K562 (cell line): ENCODE measurements around the gene LINS1. TPM values are rescaled to one million over a fixed set of nuclear protein-coding genes. Genes with fewer than 3 reads are reported as not detected.

Experiments used
- CBFA2T2 ChIP-seq: fragments of 450-650 bp; conservative IDR thresholded peaks from 2 replicates; pipeline ENCODE4 v1.6.1; 2017; ENCODE audit warnings: mild to moderate bottlenecking
- COPS2 ChIP-seq: fragments of 450-650 bp; conservative IDR thresholded peaks from 2 replicates; pipeline ENCODE4 v1.6.1; 2016; ENCODE audit warnings: mild to moderate bottlenecking, moderate library complexity
- DPF2 ChIP-seq: fragments of 450-650 bp; IDR thresholded peaks from 2 replicates; pipeline ENCODE4 v1.6.1; 2016
- E2F6 ChIP-seq, 2 experiments: IDR thresholded peaks; 2 replicates each; pipeline ENCODE4 v1.6.1; 2011; ENCODE audit warnings: borderline replicate concordance in 1 of 2, control low read depth in 1 of 2, low read depth in 1 of 2, low read length in 1 of 2, mild to moderate bottlenecking in 1 of 2, mixed read lengths in 1 of 2, moderate library complexity in 1 of 2; ENCODE audit not compliant: insufficient read depth in 1 of 2, insufficient read length in 1 of 2, poor library complexity in 1 of 2, severe bottlenecking in 1 of 2; ENCODE audit errors: extremely low read depth in 1 of 2
- EP300 ChIP-seq: IDR thresholded peaks from 2 replicates; pipeline ENCODE4 v1.6.1; 2012; ENCODE audit warnings: low read length, improper control_type of control experiment
- ILK ChIP-seq: fragments of 450-650 bp; IDR thresholded peaks from 2 replicates; pipeline ENCODE4 v1.6.1; 2016; ENCODE audit warnings: missing genetic modification characterization, low read depth, mild to moderate bottlenecking, missing compliant biosample characterization, moderate library complexity, borderline replicate concordance
- JUN ChIP-seq, 2 experiments: sonication (generic) in 1 of 2; formaldehyde crosslinking in 1 of 2; IDR thresholded peaks; 2 replicates each; pipeline versions ENCODE4 v1.6.1 to v1.8.0; 2012 to 2022; ENCODE audit warnings: borderline replicate concordance in 2 of 2, mild to moderate bottlenecking in 2 of 2, improper control_type of control experiment in 1 of 2, low read depth in 1 of 2, low read length in 1 of 2, missing genetic modification reagents in 1 of 2
- KDM1A ChIP-seq, 2 experiments: fragments of 450-650 bp; IDR thresholded peaks; 2 replicates each; pipeline ENCODE4 v1.6.1; 2016; ENCODE audit warnings: mild to moderate bottlenecking in 2 of 2
- MNT ChIP-seq, 2 experiments: fragments of 450-650 bp; conservative IDR thresholded peaks; 2 replicates each; pipeline ENCODE4 v1.6.1; 2017; ENCODE audit warnings: mild to moderate bottlenecking in 2 of 2, moderate library complexity in 2 of 2
- NBN ChIP-seq: fragments of 450-650 bp; IDR thresholded peaks from 2 replicates; pipeline ENCODE4 v1.6.1; 2016; ENCODE audit warnings: low read depth, mild to moderate bottlenecking
- PKNOX1 ChIP-seq: fragments of 450-650 bp; IDR thresholded peaks from 2 replicates; pipeline ENCODE4 v1.6.1; 2016
- POLR2A ChIP-seq: fragments of 450-650 bp; conservative IDR thresholded peaks from 2 replicates; pipeline ENCODE4 v1.6.1; 2016
- PURB ChIP-seq: sonication (generic); formaldehyde crosslinking; IDR thresholded peaks from 2 replicates; pipeline ENCODE4 v1.9.0; 2021; ENCODE audit warnings: low read depth, mild to moderate bottlenecking, missing genetic modification reagents
- RBBP5 ChIP-seq: fragments of 200-600 bp; sonication (generic); IDR thresholded peaks from 2 replicates; pipeline ENCODE4 v1.6.1; 2012; ENCODE audit warnings: borderline replicate concordance, mild to moderate bottlenecking, low read length, control low read depth, inconsistent platforms; ENCODE audit not compliant: insufficient read depth, poor library complexity, severe bottlenecking
- SMAD4 ChIP-seq: fragments of 250-450 bp; sonication (Bioruptor Pico); conservative IDR thresholded peaks from 2 replicates; pipeline ENCODE4 v1.8.0; 2021; ENCODE audit warnings: inconsistent platforms, mild to moderate bottlenecking, moderate library complexity
- SMARCE1 ChIP-seq: fragments of 450-650 bp; IDR thresholded peaks from 2 replicates; pipeline ENCODE4 v1.7.1; 2016; ENCODE audit warnings: mild to moderate bottlenecking
- SMC3 ChIP-seq: conservative IDR thresholded peaks from 2 replicates; pipeline ENCODE4 v1.6.1; 2011; ENCODE audit warnings: low read depth, low read length, improper control_type of control experiment; ENCODE audit not compliant: insufficient read depth
- YY1 ChIP-seq, 3 experiments: IDR thresholded peaks; 2 replicates each; pipeline ENCODE4 v1.6.1; 2011; ENCODE audit warnings: low read length in 2 of 3, mild to moderate bottlenecking in 2 of 3, moderate library complexity in 2 of 3, borderline replicate concordance in 1 of 3, control low read depth in 1 of 3, low read depth in 1 of 3; ENCODE audit not compliant: insufficient read depth in 3 of 3, insufficient replicate concordance in 2 of 3, control insufficient read depth in 1 of 3, insufficient read length in 1 of 3; ENCODE audit errors: extremely low read depth in 1 of 3
- ZBTB34 ChIP-seq: fragments of 250-450 bp; sonication (Bioruptor Pico); IDR thresholded peaks from 2 replicates; pipeline ENCODE4 v1.8.0; 2021; ENCODE audit warnings: mild to moderate bottlenecking, moderate library complexity
- ZNF263 ChIP-seq: sonication (generic); formaldehyde crosslinking; IDR thresholded peaks from 2 replicates; pipeline ENCODE4 v1.8.0; 2022; ENCODE audit warnings: mild to moderate bottlenecking, missing genetic modification reagents, borderline replicate concordance
- ZNF561 ChIP-seq: fragments of 450-650 bp; formaldehyde crosslinking; conservative IDR thresholded peaks from 2 replicates; pipeline ENCODE4 v1.4.0; 2020; ENCODE audit warnings: mild to moderate bottlenecking, moderate library complexity
- polyA plus RNA-seq, 8 experiments: library from polyadenylated mRNA; depleted of rRNA in 4 of 8; stranded (reverse) in 5 of 8; unstranded in 3 of 8; fragments of >200 nt; fragmentation: Nextera tagmentation in 2 of 8; fragmentation: Illumina TruSeq in 1 of 8; extraction: Ambion mirVana in 2 of 8; extraction: Trizol in 1 of 8; gene quantifications; 2 replicates each; pipeline versions ENCODE4 v1.2.1 to v1.2.3, GENCODE V29; 2011 to 2014; ENCODE audit warnings: inconsistent platforms in 1 of 8, missing spikeins in 1 of 8
- total RNA-seq, 7 experiments: library from RNA; depleted of rRNA in 6 of 7; stranded (reverse); fragments of >200 nt in 6 of 7; fragmentation: Illumina TruSeq in 2 of 7; extraction: Trizol in 2 of 7; gene quantifications; 2 replicates each; pipeline versions ENCODE4 v1.2.1 to v1.2.3, GENCODE V29; 2011 to 2021; ENCODE audit warnings: low replicate concordance in 1 of 7

LINS1 gene
- total and polyA plus RNA-seq, 9 of the 15 experiments (the other 6 are each of a cell fraction or from before 2014, with no cell fraction given), result 15.4 to 31.4 (median 24.6) TPM

- TF ChIP-seq ZNF263 (CRISPR knock-in tag), result no peak
- TF ChIP-seq COPS2, result no peak
- TF ChIP-seq MNT (conservative IDR thresholded peaks at IDR 0.05), result peak; percentile 53 to 75; a peak in 3 of 4 replicates
- peak; percentile 56 for TF ChIP-seq POLR2A
- TF ChIP-seq JUN (IDR thresholded peaks at IDR 0.05; ENCODE audit: borderline replicate concordance, low read depth, low read length), result peak; percentile 35; the same call in 1 of the 2 replicates
- no peak for TF ChIP-seq JUN (CRISPR knock-in tag; IDR thresholded peaks at IDR 0.05; ENCODE audit: borderline replicate concordance)
- peak in 1 of 2 experiments; percentile 44; a peak in 3 of 4 replicates for TF ChIP-seq KDM1A (IDR thresholded peaks at IDR 0.05)
- peak; percentile 80; the same call in 1 of the 2 replicates for TF ChIP-seq DPF2
- no peak for TF ChIP-seq ILK
- peak; percentile 45 for TF ChIP-seq RBBP5
- TF ChIP-seq CBFA2T2, result no peak
- TF ChIP-seq PURB (CRISPR knock-in tag), result no peak
- TF ChIP-seq YY1 (IDR thresholded peaks at IDR 0.05; ENCODE audit: borderline replicate concordance in 1 of 3, control insufficient read depth in 1 of 3, extremely low read depth in 1 of 3, insufficient read depth in 3 of 3, insufficient read length in 1 of 3, insufficient replicate concordance in 2 of 3, low read depth in 1 of 3, low read length in 2 of 3), result peak in 2 of 3 experiments; percentile 53 to 69
- no peak for TF ChIP-seq SMC3
- peak; percentile 65 for TF ChIP-seq SMAD4 (CRISPR knock-in tag)
- no peak for TF ChIP-seq ZNF561 (CRISPR knock-in tag)
- peak; percentile 64 for TF ChIP-seq NBN
- TF ChIP-seq E2F6 (IDR thresholded peaks at IDR 0.05; ENCODE audit: borderline replicate concordance in 1 of 2, extremely low read depth in 1 of 2, insufficient read depth in 1 of 2, insufficient read length in 1 of 2, low read depth in 1 of 2, low read length in 1 of 2, poor library complexity in 1 of 2, severe bottlenecking in 1 of 2), result no peak
- TF ChIP-seq PKNOX1, result peak; percentile 73
- peak; percentile 85 for TF ChIP-seq EP300
- TF ChIP-seq ZBTB34 (CRISPR knock-in tag), result no peak
- 0 out of 2 replicates have a peak, but pooled peaks have one; percentile 27 for TF ChIP-seq SMARCE1
Measured at GRCh38 chr15:100596792-100597191, 5.2 kb downstream of the LINS1 start (continued).
